GM23338 (cell line): ENCODE results near the gene KCNJ16.

Source experiments
- CREB1 ChIP-seq: fragments of 250-450 bp; sonication (Bioruptor Pico); IDR thresholded peaks from 2 replicates; pipeline ENCODE4 v1.5.0; 2020; ENCODE audit warnings: low read depth, mild to moderate bottlenecking, moderate library complexity
- CTCF ChIP-seq, 2 experiments: fragments of 200-600 bp in 1 of 2; sonication (generic) in 1 of 2; conservative IDR thresholded peaks; 2 replicates each; pipeline versions ENCODE4 v1.5.1 to v1.6.1; 2016 to 2017; ENCODE audit warnings: antibody characterized with exemption in 2 of 2, low read depth in 2 of 2, mild to moderate bottlenecking in 2 of 2, moderate library complexity in 1 of 2
- EZH2 ChIP-seq: fragments of 200-600 bp; sonication (generic); IDR thresholded peaks from one replicate; pipeline ENCODE4 v1.8.0; 2017; ENCODE audit warnings: antibody characterized with exemption, mild to moderate bottlenecking, low read depth; ENCODE audit not compliant: unreplicated experiment
- EZH2phosphoT487 ChIP-seq: fragments of 200-600 bp; sonication (generic); IDR thresholded peaks from one replicate; pipeline ENCODE4 v1.8.1; 2018; ENCODE audit warnings: antibody characterized with exemption; ENCODE audit not compliant: unreplicated experiment
- JUNB ChIP-seq: IDR thresholded peaks from one replicate; pipeline ENCODE4 v1.6.1; 2016; ENCODE audit warnings: antibody characterized with exemption; ENCODE audit not compliant: unreplicated experiment
- POLR2AphosphoS5 ChIP-seq: IDR thresholded peaks from 2 replicates; pipeline ENCODE4 v1.6.1; 2016; ENCODE audit warnings: antibody characterized with exemption, low read depth
- REST ChIP-seq: IDR thresholded peaks from one replicate; pipeline ENCODE4 v1.6.1; 2018; ENCODE audit warnings: antibody characterized with exemption; ENCODE audit not compliant: unreplicated experiment
- ZNF114 ChIP-seq: fragments of 250-450 bp; sonication (Bioruptor Pico); IDR thresholded peaks from 2 replicates; pipeline ENCODE4 v1.5.0; 2020; ENCODE audit warnings: mild to moderate bottlenecking, moderate library complexity

- no peak for TF ChIP-seq CTCF (conservative IDR thresholded peaks at IDR 0.05; ENCODE audit: low read depth in 2 of 2)
- no peak for TF ChIP-seq CREB1 (CRISPR knock-in tag)
- no peak for TF ChIP-seq EZH2
- TF ChIP-seq ZNF114 (CRISPR knock-in tag): no peak
- no peak for TF ChIP-seq EZH2phosphoT487
- TF ChIP-seq POLR2AphosphoS5: no peak
- TF ChIP-seq JUNB: no peak
- TF ChIP-seq REST: no peak
These were observed 91.6 kb downstream of the KCNJ16 start for GRCh38 chr17:70166615-70167014.
